OCI-LY3 (cell line): ENCODE data around the gene CFAP157.

Experiments
- CTCF ChIP-seq: fragments of 200-600, 300-600 bp; sonication (generic); IDR thresholded peaks from 2 replicates; pipeline ENCODE4 v1.5.1; 2014; ENCODE audit warnings: antibody characterized with exemption, low read length, low read depth
- EZH2phosphoT487 ChIP-seq: fragments of 200-600 bp; shearing (Covaris generic); IDR thresholded peaks from 2 replicates; pipeline ENCODE4 v1.6.1; 2018; ENCODE audit warnings: antibody characterized with exemption, mixed run types, low read depth

GRCh38 chr9:127676638-127677037, 30.1 kb upstream of the CFAP157 start:
- TF ChIP-seq CTCF = no peak
- TF ChIP-seq EZH2phosphoT487 = no peak
